ENCODE results near the gene LOXL4. TPM values are rescaled to one million over a fixed set of nuclear protein-coding genes. Genes with fewer than 3 reads are reported as not detected.

The LOXL4 gene
- total RNA-seq, 3 donors from 2014 or later (not counting 1 experiment from before 2014, with no cell fraction given) = 0.23 TPM; not detected in 2

DNA sequence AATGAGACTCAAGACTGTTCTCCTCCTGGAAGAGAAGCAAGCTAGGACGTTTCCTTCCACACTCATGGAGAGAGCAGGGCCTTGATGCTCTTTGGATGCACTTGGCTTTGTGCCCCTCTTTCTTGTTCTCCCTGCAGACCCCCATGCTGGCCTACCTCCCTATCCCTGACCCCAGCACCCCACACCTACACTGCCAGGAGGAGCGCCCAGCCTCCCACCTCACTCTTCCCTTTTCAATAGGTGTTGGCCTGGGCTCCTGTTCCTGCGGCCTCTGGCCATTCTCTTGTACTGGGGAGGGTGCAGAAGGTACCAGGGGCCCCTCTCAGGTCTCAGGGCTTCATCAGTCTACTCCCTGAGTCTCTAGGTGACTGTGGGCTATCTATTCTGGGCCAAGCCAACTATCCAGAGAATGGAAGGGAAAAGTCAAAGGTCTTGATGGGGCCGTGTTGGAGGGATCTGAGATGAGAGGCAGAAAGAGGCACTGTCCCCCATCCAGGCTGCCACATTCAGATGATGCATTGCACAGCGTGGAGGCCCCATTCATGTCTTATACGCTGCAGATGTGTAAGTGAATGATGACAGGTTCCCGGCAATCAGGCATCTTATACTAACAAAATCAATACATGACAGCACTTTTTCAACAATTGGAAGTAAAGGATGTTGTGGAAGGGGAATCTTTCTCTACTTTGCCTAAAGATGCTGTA is 32.7 kb upstream of the LOXL4 start:
- Mint-ChIP-seq H3K27ac (no peak overlapping the region), H3K27me3 (ENCODE audit: low read depth in 2 of 2) (peaks cover 14 to 27% of the 10 kb centered on the region in 2 donors), H3K4me3 (no peak overlapping the region), H3K36me3 (no peaks in the 10 kb centered on the region), H3K4me1 (peaks cover 3 to 10% of the 10 kb centered on the region in 2 donors), H3K9me3 (no peaks in the 10 kb centered on the region)
- WGBS (ENCODE audit: insufficient coverage) = 85% methylated on average over 6 of the region's 7 CpGs
- H3K27me3 ChIP-seq (ENCODE audit: control insufficient read depth, insufficient read depth, low read length) = peaks cover 2% of the 10 kb centered on the region
- TF ChIP-seq, protein P1, sequence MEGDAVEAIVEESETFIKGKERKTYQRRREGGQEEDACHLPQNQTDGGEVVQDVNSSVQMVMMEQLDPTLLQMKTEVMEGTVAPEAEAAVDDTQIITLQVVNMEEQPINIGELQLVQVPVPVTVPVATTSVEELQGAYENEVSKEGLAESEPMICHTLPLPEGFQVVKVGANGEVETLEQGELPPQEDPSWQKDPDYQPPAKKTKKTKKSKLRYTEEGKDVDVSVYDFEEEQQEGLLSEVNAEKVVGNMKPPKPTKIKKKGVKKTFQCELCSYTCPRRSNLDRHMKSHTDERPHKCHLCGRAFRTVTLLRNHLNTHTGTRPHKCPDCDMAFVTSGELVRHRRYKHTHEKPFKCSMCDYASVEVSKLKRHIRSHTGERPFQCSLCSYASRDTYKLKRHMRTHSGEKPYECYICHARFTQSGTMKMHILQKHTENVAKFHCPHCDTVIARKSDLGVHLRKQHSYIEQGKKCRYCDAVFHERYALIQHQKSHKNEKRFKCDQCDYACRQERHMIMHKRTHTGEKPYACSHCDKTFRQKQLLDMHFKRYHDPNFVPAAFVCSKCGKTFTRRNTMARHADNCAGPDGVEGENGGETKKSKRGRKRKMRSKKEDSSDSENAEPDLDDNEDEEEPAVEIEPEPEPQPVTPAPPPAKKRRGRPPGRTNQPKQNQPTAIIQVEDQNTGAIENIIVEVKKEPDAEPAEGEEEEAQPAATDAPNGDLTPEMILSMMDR (IDR thresholded peaks at IDR 0.05) = no peak
- no peak for ATAC-seq
- H3K4me1 ChIP-seq (ENCODE audit: control insufficient read depth, insufficient read depth, low read length) = peaks cover 7% of the 10 kb centered on the region
- no peaks in the 10 kb centered on the region for H3K36me3 ChIP-seq (ENCODE audit: control insufficient read depth, insufficient read depth, low read length)
- H3K4me3 ChIP-seq (ENCODE audit: low read length) = no peak overlapping the region
- intact Hi-C loops (cut with micrococcal nuclease) = no loop called here
- DNase-seq = no peak
- no peaks in the 10 kb centered on the region for H3K9me3 ChIP-seq (ENCODE audit: control insufficient read depth, insufficient read depth, low read length)
- H3K27ac ChIP-seq (ENCODE audit: low read length) = no peak overlapping the region

DNA sequence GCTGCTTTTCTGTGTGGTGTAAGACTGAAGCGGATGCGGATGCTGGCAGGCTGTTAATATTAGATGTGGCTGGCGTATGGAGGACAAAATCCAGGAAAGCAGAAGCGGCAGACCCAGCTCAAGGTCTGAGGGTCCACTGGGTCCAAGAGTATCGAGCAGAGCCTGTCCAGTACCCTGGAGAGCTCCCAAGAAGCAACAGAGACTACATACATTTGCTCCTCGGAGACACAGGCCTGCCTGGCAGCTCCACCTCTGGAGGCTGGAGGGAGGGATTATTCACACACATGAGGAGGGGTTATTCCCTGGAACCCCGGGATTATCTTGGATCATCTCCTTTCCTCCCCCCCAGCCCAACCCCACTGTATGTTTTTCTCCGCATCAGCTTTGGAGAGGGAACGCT is 31.3 kb upstream of the LOXL4 start:
- no peaks in the 10 kb centered on the region for H3K36me3 Mint-ChIP-seq
- Histone ChIP-seq H3K4me3 (ENCODE audit: low read length) (no peak overlapping the region), H3K9me3 (ENCODE audit: control insufficient read depth, insufficient read depth, low read length) (no peaks in the 10 kb centered on the region), H3K27ac (ENCODE audit: low read length) (no peak overlapping the region), H3K36me3 (ENCODE audit: control insufficient read depth, insufficient read depth, low read length) (no peaks in the 10 kb centered on the region), H3K27me3 (ENCODE audit: control insufficient read depth, insufficient read depth, low read length) (peaks cover 2% of the 10 kb centered on the region), H3K4me1 (ENCODE audit: control insufficient read depth, insufficient read depth, low read length) (peaks cover 13% of the 10 kb centered on the region)
- ATAC-seq (no peak), DNase-seq (no peak)
- no peaks in the 10 kb centered on the region for H3K9me3 Mint-ChIP-seq
- H3K27ac Mint-ChIP-seq = no peak overlapping the region
- H3K27me3 Mint-ChIP-seq (ENCODE audit: low read depth in 2 of 2) = peaks cover 7 to 25% of the 10 kb centered on the region in 2 donors
- 68% methylated on average over 8 of the region's 9 CpGs for WGBS (ENCODE audit: insufficient coverage)
- H3K4me1 Mint-ChIP-seq = peaks cover 9 to 16% of the 10 kb centered on the region in 2 donors
- TF ChIP-seq, protein P1 (IDR thresholded peaks at IDR 0.05) = no peak
- intact Hi-C loops (cut with micrococcal nuclease) = no loop called here
- no peak overlapping the region for H3K4me3 Mint-ChIP-seq

DNA sequence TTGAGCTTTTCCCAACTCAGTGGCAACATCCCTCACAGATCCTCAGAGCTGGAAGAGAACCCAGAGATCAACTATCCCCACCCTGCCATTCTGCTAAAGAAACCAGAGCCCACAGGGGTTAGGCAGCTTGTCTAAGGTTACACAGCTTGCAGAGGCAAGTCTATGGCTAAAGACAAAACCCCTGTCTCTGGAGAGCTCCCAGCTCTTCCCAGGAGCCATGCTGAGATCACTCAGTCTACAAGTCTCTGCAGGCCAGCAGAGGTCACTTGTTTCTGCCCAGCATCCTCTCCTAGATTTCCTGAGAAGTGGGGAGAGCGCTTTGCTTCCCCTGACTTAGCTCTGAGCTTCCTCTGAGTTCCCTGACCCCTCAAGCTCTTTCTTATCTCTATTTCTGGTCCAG is 28.5 kb upstream of the LOXL4 start:
- intact Hi-C loops (cut with micrococcal nuclease) = no loop called here
- H3K27me3 Mint-ChIP-seq (ENCODE audit: low read depth in 2 of 2) = peaks cover 10 to 16% of the 10 kb centered on the region in 2 donors

More for the DNA sequence above, 28.5 kb upstream of the LOXL4 start:
- DNase-seq (no peak), ATAC-seq (no peak)
- H3K36me3 Mint-ChIP-seq = no peaks in the 10 kb centered on the region
- H3K9me3 ChIP-seq (ENCODE audit: control insufficient read depth, insufficient read depth, low read length) = no peaks in the 10 kb centered on the region
- no peak overlapping the region for H3K4me3 ChIP-seq (ENCODE audit: low read length)
- peaks cover 9 to 16% of the 10 kb centered on the region in 2 donors for H3K4me1 Mint-ChIP-seq
- H3K27me3 ChIP-seq (ENCODE audit: control insufficient read depth, insufficient read depth, low read length) = peaks cover 2% of the 10 kb centered on the region
- TF ChIP-seq, protein P1 (IDR thresholded peaks at IDR 0.05) = no peak
- 88% methylated on average over 1 of the region's 1 CpG for WGBS (ENCODE audit: insufficient coverage)
- no peak overlapping the region for H3K4me3 Mint-ChIP-seq
- no peaks in the 10 kb centered on the region for H3K9me3 Mint-ChIP-seq
- H3K27ac ChIP-seq (ENCODE audit: low read length) = no peak overlapping the region
- peaks cover 13% of the 10 kb centered on the region for H3K4me1 ChIP-seq (ENCODE audit: control insufficient read depth, insufficient read depth, low read length)
- H3K36me3 ChIP-seq (ENCODE audit: control insufficient read depth, insufficient read depth, low read length) = no peaks in the 10 kb centered on the region
- no peak overlapping the region for H3K27ac Mint-ChIP-seq
